Ureter (tissue), 1 donor: ENCODE data around the gene PRAMEF7. TPM values are rescaled to one million over a fixed set of nuclear protein-coding genes. Genes with fewer than 3 reads are reported as not detected.
"Not testable (repeated sequence)": the region's sequence is repeated elsewhere in the genome, so short reads cannot be mapped to it uniquely, and the experiment has no call there.

Experiments used
- DNase-seq: peaks from one replicate; pipeline ENCODE4 v3.0.0-alpha.2; 2020; ENCODE audit warnings: low spot score
- total RNA-seq: library from RNA; stranded (reverse); gene quantifications from one replicate; pipeline ENCODE4 v1.2.4, GENCODE V29; 2023
- donor health status: DM: yes; HTN: yes; CAD: no.

PRAMEF7 gene
- total RNA-seq = not detected

DNA sequence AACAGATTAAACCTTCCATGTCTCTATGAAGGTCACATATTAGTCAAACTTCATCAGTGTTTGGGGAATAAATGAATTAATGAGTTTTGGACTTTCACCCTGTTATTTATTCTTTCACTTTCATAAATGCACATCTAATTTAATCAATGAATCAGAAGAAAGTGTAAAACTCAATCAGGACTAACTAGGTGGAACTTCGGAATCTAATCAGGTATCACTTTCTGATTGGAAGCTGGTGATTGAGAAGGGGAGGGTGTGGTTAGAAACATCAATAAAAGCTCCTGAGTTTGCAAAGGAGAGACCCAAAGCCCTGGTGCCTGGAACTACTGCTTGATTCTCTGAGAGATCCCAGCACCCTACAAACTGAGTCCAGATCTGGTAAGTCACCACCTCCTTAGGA, at the start of gene PRAMEF7:
Gene PRAMEF7, plus strand, starts transcription at position 301 of the 400 bp plus-strand sequence. CDS start 1,083 bp downstream, outside the sequence.
- DNase-seq = not testable (repeated sequence)

DNA sequence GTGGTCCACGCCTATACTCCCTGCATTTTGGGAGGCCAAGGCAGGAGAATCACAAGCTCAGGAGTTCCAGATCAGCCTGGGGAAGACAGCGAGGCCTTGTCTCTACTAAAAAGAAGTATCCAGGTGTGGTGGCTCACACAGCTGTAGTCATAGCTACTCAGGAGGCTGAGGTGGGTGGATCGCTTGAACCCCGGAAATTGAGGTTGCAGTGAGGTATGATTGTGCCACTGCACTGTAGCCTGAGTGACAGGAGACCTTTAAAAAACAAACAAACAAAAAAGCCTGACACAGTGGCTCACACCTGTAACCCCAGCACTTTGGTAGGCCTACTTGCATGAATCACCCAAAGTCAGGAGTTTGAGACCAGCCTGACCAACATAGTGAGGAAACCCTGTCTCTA, 38.0 kb upstream of the PRAMEF7 start:
- DNase-seq = not testable (repeated sequence)

DNA sequence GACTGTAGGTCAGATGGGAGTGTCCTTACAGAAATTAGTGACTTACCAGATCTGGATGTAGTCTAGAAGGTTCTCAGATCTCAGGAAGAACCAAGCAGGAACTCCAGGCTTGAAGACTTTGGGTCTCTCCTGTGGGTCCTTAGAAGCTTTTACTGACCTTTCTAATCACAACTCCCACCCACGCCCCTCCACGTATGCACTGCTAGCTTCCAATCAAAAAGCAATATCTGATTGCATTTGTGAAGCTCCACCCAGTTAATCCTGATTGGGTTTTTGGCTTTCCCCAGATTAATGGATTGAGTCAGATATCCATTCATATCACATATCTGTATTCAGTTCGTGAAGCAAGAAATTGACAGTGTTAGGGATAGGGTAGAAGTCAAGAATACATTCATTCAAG, 30.3 kb upstream of the PRAMEF7 start, which contains the start of gene PRAMEF4:
Gene PRAMEF4, minus strand, starts transcription at position 101 of the 400 bp plus-strand sequence. CDS start 2,807 bp downstream, outside the sequence.
- DNase-seq = not testable (repeated sequence)

DNA sequence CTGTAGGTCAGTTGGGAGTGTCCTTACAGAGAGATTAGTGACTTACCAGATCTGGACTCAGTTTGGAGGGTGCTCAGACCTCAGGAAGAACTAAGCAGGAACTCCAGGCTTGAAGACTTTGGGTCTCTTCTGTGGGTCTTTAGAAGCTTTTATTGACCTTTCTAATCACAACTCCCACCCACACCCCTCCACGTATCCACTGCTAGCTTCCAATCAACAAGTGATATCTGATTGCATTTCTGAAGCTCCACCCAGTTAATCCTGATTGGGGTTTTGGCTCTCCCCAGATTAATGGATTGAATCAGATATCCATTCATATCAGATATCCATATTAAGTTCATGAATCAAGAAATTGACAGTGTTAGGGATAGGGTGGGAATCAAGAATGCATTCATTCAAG, 18.2 kb upstream of the PRAMEF7 start, which contains the start of gene PRAMEF10:
Gene PRAMEF10, minus strand, starts transcription at position 101 of the 400 bp plus-strand sequence. CDS start 2,423 bp downstream, outside the sequence.
- DNase-seq = not testable (repeated sequence)

DNA sequence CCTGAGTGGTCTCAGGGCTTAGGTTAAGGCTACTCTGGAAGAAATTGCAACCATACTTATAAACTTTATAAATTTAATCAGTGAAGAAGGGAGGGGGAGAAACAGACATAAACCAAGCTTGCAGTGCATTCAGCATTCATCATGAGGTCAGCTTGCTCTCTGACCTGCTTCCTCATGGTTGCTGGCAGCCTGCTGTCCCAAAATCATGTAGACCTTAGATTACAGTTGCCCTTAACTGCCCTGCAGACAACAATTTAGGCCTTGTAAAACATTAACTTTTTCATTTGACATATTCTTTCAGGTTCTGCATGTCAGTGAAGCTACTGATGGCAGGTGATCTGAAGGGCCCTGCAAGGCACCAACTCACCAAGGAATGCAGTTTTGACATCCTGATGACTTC, 17.2 kb upstream of the PRAMEF7 start:
- DNase-seq = not testable (repeated sequence)

DNA sequence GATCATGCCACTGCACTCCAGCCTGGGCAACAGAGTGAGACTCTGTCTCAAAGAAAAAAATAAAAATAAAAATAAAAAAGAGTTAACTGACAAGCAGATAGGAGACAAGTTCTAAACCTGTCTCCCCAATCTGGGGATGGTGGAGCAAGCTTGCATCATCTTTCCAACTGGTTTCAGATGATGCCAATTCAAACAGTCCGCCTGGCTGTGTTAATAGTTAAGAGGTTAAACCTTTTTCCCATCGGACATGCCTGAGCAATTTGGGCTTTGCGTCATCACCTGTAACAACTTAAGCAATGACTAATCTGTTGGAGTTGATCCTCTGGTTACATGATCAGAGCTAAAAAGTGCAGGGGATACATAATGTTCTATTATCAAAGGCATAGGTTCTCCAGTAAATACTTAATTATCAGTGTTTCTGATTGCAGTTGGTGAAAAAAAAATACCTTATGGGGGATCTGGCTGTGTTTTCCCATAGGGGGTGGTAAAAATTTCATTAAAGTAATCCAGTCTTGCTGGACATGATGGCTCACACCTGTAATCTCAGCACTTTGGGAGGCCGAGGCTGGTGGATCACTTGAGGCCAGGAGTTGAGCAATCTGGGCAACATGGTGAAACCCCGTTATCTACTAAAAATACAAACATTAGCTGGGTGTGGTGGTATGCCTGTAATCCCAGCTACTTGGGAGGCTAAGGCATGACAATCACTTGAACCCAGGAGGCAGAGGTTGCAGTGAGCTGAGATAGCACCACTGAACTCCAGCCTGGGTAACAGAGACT, 12.4 kb upstream of the PRAMEF7 start:
- DNase-seq = not testable (repeated sequence)

DNA sequence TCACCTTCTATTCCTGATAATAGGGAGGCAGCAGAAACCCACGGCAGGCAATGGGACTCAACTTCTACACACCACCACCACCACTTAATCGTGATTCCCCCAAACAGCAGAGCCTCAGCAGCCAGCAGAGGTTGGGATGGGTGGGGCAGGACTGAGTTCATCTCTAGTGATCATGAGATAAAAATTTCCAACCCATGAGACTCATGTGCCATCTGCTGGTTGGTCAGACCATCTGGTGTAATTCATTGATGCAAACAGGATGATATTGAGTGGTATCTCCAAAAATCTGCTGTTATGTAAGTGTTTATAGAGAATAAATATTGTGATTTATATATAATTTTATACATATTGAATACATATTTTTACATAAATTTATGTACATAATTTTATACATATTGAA, 5.3 kb downstream of the PRAMEF7 start:
- not testable (repeated sequence) for DNase-seq

DNA sequence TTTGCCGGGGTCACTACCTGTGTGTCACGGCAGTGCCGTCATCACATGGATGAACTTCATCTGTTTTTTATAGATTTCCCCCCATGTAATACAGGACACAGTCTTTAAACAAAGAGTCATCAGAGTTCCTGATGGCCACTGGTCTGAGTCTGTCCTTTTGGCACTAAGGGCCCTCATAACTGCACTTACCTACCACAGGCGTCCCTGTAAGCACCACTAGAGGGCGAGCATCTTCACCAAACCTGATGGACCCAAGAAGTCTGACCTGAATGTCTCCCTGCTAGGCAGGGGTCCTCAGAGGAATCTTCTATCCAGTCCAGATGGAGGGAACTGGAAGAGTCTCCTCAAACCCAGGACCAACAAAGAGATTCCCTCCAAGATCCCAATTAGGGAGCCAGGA, 8.0 kb downstream of the PRAMEF7 start:
- not testable (repeated sequence) for DNase-seq

DNA sequence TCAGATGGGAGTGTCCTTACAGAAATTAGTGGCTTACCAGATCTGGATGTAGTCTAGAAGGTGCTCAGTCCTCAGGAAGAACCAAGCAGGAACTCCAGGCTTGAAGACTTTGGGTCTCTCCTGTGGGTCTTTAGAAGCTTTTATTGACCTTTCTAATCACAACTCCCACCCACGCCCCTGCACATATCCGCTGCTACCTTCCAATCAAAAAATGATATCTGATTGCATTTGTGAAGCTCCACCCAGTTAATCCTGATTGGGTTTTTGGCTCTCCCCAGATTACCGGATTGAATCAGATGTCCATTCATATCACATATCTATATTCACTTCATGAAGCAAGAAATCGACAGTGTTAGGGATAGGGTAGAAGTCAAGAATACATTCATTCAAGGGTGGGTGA, 31.1 kb downstream of the PRAMEF7 start, which contains the start of gene PRAMEF6:
Gene PRAMEF6, minus strand, starts transcription at position 101 of the 400 bp plus-strand sequence. CDS start 5,062 bp downstream, outside the sequence.
- DNase-seq = not testable (repeated sequence)

Other genes starting within 250 kb of the PRAMEF7 start
- not detected for gene AADACL3, start 200.5 kb upstream of the PRAMEF7 start, total RNA-seq
- gene CFAP107, start 170.4 kb upstream of the PRAMEF7 start, total RNA-seq = not detected
- not detected for gene PRAMEF12, start 142.9 kb upstream of the PRAMEF7 start, total RNA-seq
- not detected for gene PRAMEF1, start 125.2 kb upstream of the PRAMEF7 start, total RNA-seq
- not detected for gene PRAMEF11, start 85.2 kb upstream of the PRAMEF7 start, total RNA-seq
- not detected for gene HNRNPCL1, start 67.9 kb upstream of the PRAMEF7 start, total RNA-seq
- not detected for gene PRAMEF2, start 59.5 kb upstream of the PRAMEF7 start, total RNA-seq
- gene PRAMEF4, start 30.4 kb upstream of the PRAMEF7 start, total RNA-seq = not detected
- not detected for gene PRAMEF10, start 18.3 kb upstream of the PRAMEF7 start, total RNA-seq
- gene PRAMEF6, start 31.0 kb downstream of the PRAMEF7 start, total RNA-seq = not detected
- gene PRAMEF27, start 140.0 kb downstream of the PRAMEF7 start, total RNA-seq = not detected
- gene HNRNPCL3, start 144.2 kb downstream of the PRAMEF7 start, total RNA-seq = not detected
- not detected for gene PRAMEF25, start 154.2 kb downstream of the PRAMEF7 start, total RNA-seq
- gene HNRNPCL2, start 200.2 kb downstream of the PRAMEF7 start, total RNA-seq = not detected
- gene PRAMEF26, start 239.4 kb downstream of the PRAMEF7 start, total RNA-seq = not detected
- gene HNRNPCL4, start 249.0 kb downstream of the PRAMEF7 start, total RNA-seq = not detected